HepG2 (cell line): Measurements from ENCODE around the gene USP27X. TPM values are rescaled to one million over a fixed set of nuclear protein-coding genes. Genes with fewer than 3 reads are reported as not detected.

Source experiments
- ATRX ChIP-seq: sonication (generic); formaldehyde crosslinking; IDR thresholded peaks from 2 replicates; pipeline ENCODE4 v1.4.0; 2020; ENCODE audit warnings: missing genetic modification reagents, borderline replicate concordance
- CBFB ChIP-seq: sonication (generic); formaldehyde crosslinking; IDR thresholded peaks from 2 replicates; pipeline ENCODE4 v1.4.0; 2020; ENCODE audit warnings: missing genetic modification reagents
- FOXO1 ChIP-seq: sonication (generic); formaldehyde crosslinking; IDR thresholded peaks from 2 replicates; pipeline ENCODE4 v1.4.0; 2020; ENCODE audit warnings: missing genetic modification reagents
- GATAD1 ChIP-seq: IDR thresholded peaks from 2 replicates; pipeline ENCODE4 v1.6.1; 2016; ENCODE audit warnings: missing genetic modification reagents, missing compliant biosample characterization
- GFI1 ChIP-seq: sonication (generic); formaldehyde crosslinking; IDR thresholded peaks from 2 replicates; pipeline ENCODE4 v1.5.0; 2020; ENCODE audit warnings: missing genetic modification reagents, mild to moderate bottlenecking, borderline replicate concordance
- GMEB2 ChIP-seq: IDR thresholded peaks from 2 replicates; pipeline ENCODE4 v1.6.1; 2016; ENCODE audit warnings: missing biosample characterization, missing genetic modification reagents, low read depth
- HINFP ChIP-seq: sonication (generic); formaldehyde crosslinking; IDR thresholded peaks from 2 replicates; pipeline ENCODE4 v1.4.0; 2020; ENCODE audit warnings: low read depth, mild to moderate bottlenecking, missing genetic modification reagents
- HOXA5 ChIP-seq: sonication (generic); formaldehyde crosslinking; IDR thresholded peaks from 2 replicates; pipeline ENCODE4 v1.4.0; 2020; ENCODE audit warnings: missing genetic modification reagents
- NKX3-1 ChIP-seq: sonication (generic); formaldehyde crosslinking; IDR thresholded peaks from 2 replicates; pipeline ENCODE4 v1.5.0; 2020; ENCODE audit warnings: missing genetic modification reagents
- NONO ChIP-seq, 2 experiments: fragments of 450-650 bp in 1 of 2; sonication (generic) in 1 of 2; formaldehyde crosslinking in 1 of 2; IDR thresholded peaks in 1 of 2; conservative IDR thresholded peaks in 1 of 2; 2 replicates each; pipeline versions ENCODE4 v1.6.1 to v1.8.0; 2017 to 2022; ENCODE audit warnings: mild to moderate bottlenecking in 1 of 2, missing genetic modification reagents in 1 of 2, moderate library complexity in 1 of 2
- PITX1 ChIP-seq: sonication (generic); formaldehyde crosslinking; IDR thresholded peaks from 2 replicates; pipeline ENCODE4 v1.5.1; 2020; ENCODE audit warnings: mild to moderate bottlenecking, missing genetic modification reagents
- RXRB ChIP-seq: IDR thresholded peaks from 2 replicates; pipeline ENCODE4 v1.6.1; 2016; ENCODE audit warnings: borderline replicate concordance, missing genetic modification reagents, missing compliant biosample characterization
- SAFB2 ChIP-seq: sonication (generic); formaldehyde crosslinking; IDR thresholded peaks from 2 replicates; pipeline ENCODE4 v1.5.1; 2020; ENCODE audit warnings: missing genetic modification reagents, low read depth, mild to moderate bottlenecking, borderline replicate concordance
- SP140L ChIP-seq: sonication (generic); formaldehyde crosslinking; IDR thresholded peaks from 2 replicates; pipeline ENCODE4 v1.4.0; 2020; ENCODE audit warnings: missing genetic modification reagents, borderline replicate concordance
- ZBTB4 ChIP-seq: sonication (generic); formaldehyde crosslinking; IDR thresholded peaks from 2 replicates; pipeline ENCODE4 v1.4.0; 2020; ENCODE audit warnings: missing genetic modification reagents, mild to moderate bottlenecking, borderline replicate concordance
- ZNF207 ChIP-seq: fragments of 450-650 bp; IDR thresholded peaks from 2 replicates; pipeline ENCODE4 v1.6.1; 2016; ENCODE audit warnings: antibody characterized with exemption, borderline replicate concordance
- ZNF33A ChIP-seq: sonication (generic); formaldehyde crosslinking; IDR thresholded peaks from 2 replicates; pipeline ENCODE4 v1.5.1; 2020; ENCODE audit warnings: missing genetic modification reagents, mild to moderate bottlenecking, moderate library complexity, borderline replicate concordance
- ZNF354B ChIP-seq: sonication (generic); formaldehyde crosslinking; IDR thresholded peaks from 2 replicates; pipeline ENCODE4 v1.8.0; 2022; ENCODE audit warnings: mild to moderate bottlenecking, missing genetic modification reagents
- ZNF598 ChIP-seq: sonication (generic); formaldehyde crosslinking; IDR thresholded peaks from 2 replicates; pipeline ENCODE4 v1.5.1; 2020; ENCODE audit warnings: mild to moderate bottlenecking, missing genetic modification reagents, borderline replicate concordance
- ZNF709 ChIP-seq: sonication (generic); formaldehyde crosslinking; IDR thresholded peaks from 2 replicates; pipeline ENCODE4 v1.5.0; 2020; ENCODE audit warnings: mild to moderate bottlenecking, missing genetic modification reagents
- ZSCAN25 ChIP-seq: sonication (generic); formaldehyde crosslinking; IDR thresholded peaks from 2 replicates; pipeline ENCODE4 v1.8.0; 2022; ENCODE audit warnings: mild to moderate bottlenecking, missing genetic modification reagents
- polyA plus RNA-seq, 8 experiments: library from polyadenylated mRNA; depleted of rRNA in 3 of 8; stranded (reverse) in 7 of 8; unstranded in 1 of 8; fragments of >200 nt; fragmentation: Illumina TruSeq in 4 of 8; extraction: Trizol in 4 of 8; gene quantifications; 2 replicates each; pipeline versions ENCODE4 v1.2.1 to v1.2.3, GENCODE V29; 2011 to 2016; ENCODE audit warnings: low read depth in 4 of 8, missing spikeins in 1 of 8, mixed read lengths in 1 of 8; ENCODE audit not compliant: insufficient read depth in 1 of 8
- total RNA-seq, 5 experiments: library from RNA; depleted of rRNA; stranded (reverse); fragments of >200 nt; fragmentation: Illumina TruSeq; extraction: Trizol; gene quantifications; 2 replicates each; pipeline ENCODE4 v1.2.3, GENCODE V29; 2016; ENCODE audit warnings: low read depth in 1 of 5
- TF ChIP-seq, protein P1 (sequence below): IDR thresholded peaks from 2 replicates; pipeline ENCODE4 v1.6.1; 2016; ENCODE audit warnings: missing compliant biosample characterization, missing genetic modification reagents, borderline replicate concordance

USP27X gene
- total and polyA plus RNA-seq, 2 of the 13 experiments (the other 11 are each of a cell fraction or from before 2014, with no cell fraction given): 7.2 to 9.7 TPM

DNA sequence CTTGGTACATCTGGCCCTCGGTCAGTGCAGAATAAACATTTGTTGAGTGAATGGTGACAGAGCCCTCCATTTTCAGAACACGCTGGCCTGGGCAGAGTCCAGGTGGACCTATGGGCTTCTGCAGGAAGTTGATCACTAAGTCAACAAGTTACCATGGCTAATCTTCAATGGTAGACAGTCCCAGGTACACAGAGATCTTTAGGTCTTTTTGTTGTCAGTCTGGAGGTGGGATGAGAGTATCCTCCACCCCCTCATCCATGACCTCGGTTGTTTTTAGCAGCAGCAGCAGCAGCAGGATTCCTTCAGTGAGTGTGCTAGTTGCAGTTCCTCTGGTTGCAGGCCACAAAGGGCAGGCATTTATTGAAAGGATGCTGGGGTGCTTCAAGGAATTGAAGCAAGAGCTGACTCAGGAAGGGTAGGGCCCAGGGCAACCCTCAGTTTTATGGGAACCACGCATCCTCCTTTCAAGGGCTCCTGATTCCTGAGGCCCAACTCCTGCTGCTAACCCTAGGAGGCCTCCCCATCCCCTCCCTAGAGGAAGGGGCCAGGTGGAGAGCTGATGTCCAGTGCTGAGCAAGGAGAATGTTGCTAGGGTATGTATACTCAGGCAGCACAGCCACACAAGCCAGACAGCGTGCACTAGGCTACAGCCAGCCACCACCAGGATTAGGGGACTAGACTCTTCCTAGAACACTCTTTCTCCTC lies 1.7 kb upstream of the USP27X start (continued):
- TF ChIP-seq ZBTB4 (CRISPR knock-in tag) (no peak), ATRX (CRISPR knock-in tag) (no peak), ZNF709 (peak; percentile 44; the same call in 1 of the 2 replicates), SP140L (CRISPR knock-in tag) (no peak), GMEB2 (CRISPR knock-in tag) (no peak), PITX1 (CRISPR knock-in tag) (peak; percentile 82; the same call in 1 of the 2 replicates), GFI1 (CRISPR knock-in tag) (no peak), RXRB (CRISPR knock-in tag) (peak; percentile 76; the same call in 1 of the 2 replicates), CBFB (no peak), FOXO1 (CRISPR knock-in tag) (peak; percentile 82; the same call in 1 of the 2 replicates), ZSCAN25 (CRISPR knock-in tag) (no peak), GATAD1 (CRISPR knock-in tag) (no peak), ZNF207 (no peak), ZNF598 (CRISPR knock-in tag) (no peak), HINFP (no peak), NKX3-1 (no peak), SAFB2 (no peak), NONO (IDR thresholded peaks at IDR 0.05) (no peak), NONO (CRISPR knock-in tag; conservative IDR thresholded peaks at IDR 0.05) (peak; percentile 57; the same call in 1 of the 2 replicates), ZNF33A (CRISPR knock-in tag) (no peak), HOXA5 (no peak), ZNF354B (CRISPR knock-in tag) (no peak)
- TF ChIP-seq, protein P1, sequence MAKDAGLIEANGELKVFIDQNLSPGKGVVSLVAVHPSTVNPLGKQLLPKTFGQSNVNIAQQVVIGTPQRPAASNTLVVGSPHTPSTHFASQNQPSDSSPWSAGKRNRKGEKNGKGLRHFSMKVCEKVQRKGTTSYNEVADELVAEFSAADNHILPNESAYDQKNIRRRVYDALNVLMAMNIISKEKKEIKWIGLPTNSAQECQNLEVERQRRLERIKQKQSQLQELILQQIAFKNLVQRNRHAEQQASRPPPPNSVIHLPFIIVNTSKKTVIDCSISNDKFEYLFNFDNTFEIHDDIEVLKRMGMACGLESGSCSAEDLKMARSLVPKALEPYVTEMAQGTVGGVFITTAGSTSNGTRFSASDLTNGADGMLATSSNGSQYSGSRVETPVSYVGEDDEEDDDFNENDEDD (CRISPR knock-in tag): no peak; the same call in 1 of the 2 replicates
